Thymus (tissue), 11 donors: ENCODE results near the gene UBQLN1. TPM values are rescaled to one million over a fixed set of nuclear protein-coding genes. Genes with fewer than 3 reads are reported as not detected.

Experiments
- DNase-seq, 9 donors: peaks; one replicate each; pipeline ENCODE4 v3.0.0-alpha.2; 2013; ENCODE audit warnings: low spot score in 9 of 9, low read depth in 6 of 9, missing footprints in 1 of 9
- H3K27ac ChIP-seq, 2 donors: one replicate each; pipeline ENCODE4 v1.5.1; 2013; ENCODE audit warnings: control low read depth in 1 of 2, low read depth in 1 of 2, low read length in 1 of 2, mild to moderate bottlenecking in 1 of 2, moderate library complexity in 1 of 2
- H3K27me3 ChIP-seq, 2 donors: one replicate each; pipeline ENCODE4 v1.5.1; 2013; ENCODE audit warnings: low read length in 1 of 2; ENCODE audit not compliant: control insufficient read depth in 2 of 2, insufficient read depth in 1 of 2
- H3K36me3 ChIP-seq, 2 donors: one replicate each; pipeline ENCODE4 v1.5.1; 2013; ENCODE audit warnings: low read length in 1 of 2, mild to moderate bottlenecking in 1 of 2, moderate library complexity in 1 of 2; ENCODE audit not compliant: control insufficient read depth in 2 of 2, insufficient read depth in 2 of 2
- H3K4me1 ChIP-seq, 2 donors: one replicate each; pipeline ENCODE4 v1.5.1; 2013; ENCODE audit warnings: low read length in 2 of 2; ENCODE audit not compliant: control insufficient read depth in 2 of 2, insufficient read depth in 2 of 2
- H3K4me3 ChIP-seq, 2 donors: one replicate each; pipeline ENCODE4 v1.5.1; 2013; ENCODE audit warnings: low read length in 2 of 2, control low read depth in 1 of 2, mild to moderate bottlenecking in 1 of 2
- H3K9me3 ChIP-seq, 2 donors: one replicate each; pipeline ENCODE4 v1.5.1; 2013; ENCODE audit warnings: low read length in 1 of 2, mild to moderate bottlenecking in 1 of 2; ENCODE audit not compliant: control insufficient read depth in 2 of 2, insufficient read depth in 1 of 2
- WGBS: extraction: QIAGEN DNeasy Blood & Tissue Kit; methylation state at CpG from one replicate; pipeline ENCODE4 v1.1.7; 2013; 5-methylcytosine and 5-hydroxymethylcytosine counted together
- polyA plus RNA-seq: library from polyadenylated mRNA; stranded (reverse); fragments of 200-250 nt; gene quantifications from one replicate; pipeline ENCODE4 v1.2.3, GENCODE V29; 2013
- total RNA-seq: library from RNA; stranded (reverse); fragments of 120-200 nt; gene quantifications from one replicate; pipeline ENCODE4 v1.2.4, GENCODE V29; 2013
- donor health status: healthy.

UBQLN1 gene
- total and polyA plus RNA-seq, 2 donors, result 52.0 to 80.6 TPM

GRCh38 chr9:83701769-83702168, 6.0 kb downstream of the UBQLN1 start:
- Histone ChIP-seq H3K36me3 (peaks cover 0 to 3% of the 10 kb centered on the region in 2 donors), H3K27ac (no peak overlapping the region), H3K4me1 (peaks cover 3 to 8% of the 10 kb centered on the region in 2 donors), H3K9me3 (no peaks in the 10 kb centered on the region), H3K4me3 (no peak overlapping the region), H3K27me3 (no peaks in the 10 kb centered on the region)
- no peak for DNase-seq
- 93% methylated on average over 6 of the region's 6 CpGs for WGBS

DNA sequence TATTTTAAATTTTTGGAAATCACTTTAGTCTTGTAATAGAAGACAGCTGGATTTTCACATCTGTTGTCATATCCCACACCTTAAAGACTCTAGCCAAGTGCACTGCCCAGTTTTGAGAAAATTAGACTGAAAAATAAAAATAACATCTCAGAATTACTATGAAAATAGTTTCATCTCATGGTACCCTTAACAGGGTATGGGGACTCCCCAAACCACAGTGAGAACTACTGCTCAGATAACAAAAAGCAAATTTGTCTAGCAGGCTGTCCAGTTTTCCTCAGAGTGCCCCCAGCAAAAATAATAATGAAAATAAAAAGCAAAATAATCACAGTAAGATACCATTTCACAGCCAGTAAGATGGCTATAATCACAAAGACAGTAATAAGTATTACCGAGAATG, 6.5 kb downstream of the UBQLN1 start:
- WGBS, result 97% methylated on average over 1 of the region's 1 CpG
- Histone ChIP-seq H3K4me1 (peaks cover 3 to 8% of the 10 kb centered on the region in 2 donors), H3K9me3 (no peaks in the 10 kb centered on the region), H3K27ac (no peak overlapping the region), H3K36me3 (peaks cover 0 to 3% of the 10 kb centered on the region in 2 donors), H3K27me3 (no peaks in the 10 kb centered on the region), H3K4me3 (no peak overlapping the region)
- no peak for DNase-seq

DNA sequence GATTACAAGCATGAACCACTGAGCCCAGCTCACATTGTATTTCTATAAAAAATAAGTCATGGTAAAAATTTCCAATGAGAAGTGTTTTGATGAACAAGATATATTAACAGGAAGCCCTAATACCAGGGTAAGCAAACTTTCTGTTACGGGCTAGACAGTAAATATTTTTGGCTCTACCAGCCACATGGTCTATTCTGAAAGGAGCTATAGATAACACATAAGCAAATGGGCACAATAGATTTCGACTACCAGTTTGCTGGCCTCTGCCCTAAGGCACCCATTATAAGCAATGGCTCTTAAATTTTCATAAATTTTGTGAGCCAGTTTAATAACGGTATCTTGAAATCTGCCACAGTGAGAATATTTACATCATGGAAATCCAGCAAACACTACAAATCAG, 8.1 kb downstream of the UBQLN1 start:
- Histone ChIP-seq H3K9me3 (no peaks in the 10 kb centered on the region), H3K27ac (no peak overlapping the region), H3K36me3 (peaks cover 0 to 3% of the 10 kb centered on the region in 2 donors), H3K27me3 (no peaks in the 10 kb centered on the region), H3K4me3 (no peak overlapping the region), H3K4me1 (peaks cover 0 to 4% of the 10 kb centered on the region in 2 donors)
- no peak for DNase-seq
- WGBS, result 98% methylated on average over 3 of the region's 3 CpGs

- Histone ChIP-seq H3K4me1 (peaks cover 0 to 4% of the 10 kb centered on the region in 2 donors), H3K27me3 (no peaks in the 10 kb centered on the region), H3K36me3 (peaks cover 0 to 3% of the 10 kb centered on the region in 2 donors), H3K27ac (no peak overlapping the region), H3K9me3 (no peaks in the 10 kb centered on the region), H3K4me3 (no peak overlapping the region)
- 91% methylated on average over 4 of the region's 4 CpGs for WGBS
- DNase-seq, result no peak
These were observed 8.7 kb downstream of the UBQLN1 start for GRCh38 chr9:83698976-83699585.

- 91% methylated on average over 3 of the region's 3 CpGs for WGBS
- no peak overlapping the region for H3K4me3 ChIP-seq
- H3K36me3 ChIP-seq, result no peaks in the 10 kb centered on the region
- no peaks in the 10 kb centered on the region for H3K27me3 ChIP-seq
- H3K9me3 ChIP-seq, result no peaks in the 10 kb centered on the region
- H3K27ac ChIP-seq, result no peak overlapping the region
- no peaks in the 10 kb centered on the region for H3K4me1 ChIP-seq
- DNase-seq, result no peak
These were observed 16.3 kb downstream of the UBQLN1 start for GRCh38 chr9:83691492-83691891.

DNA sequence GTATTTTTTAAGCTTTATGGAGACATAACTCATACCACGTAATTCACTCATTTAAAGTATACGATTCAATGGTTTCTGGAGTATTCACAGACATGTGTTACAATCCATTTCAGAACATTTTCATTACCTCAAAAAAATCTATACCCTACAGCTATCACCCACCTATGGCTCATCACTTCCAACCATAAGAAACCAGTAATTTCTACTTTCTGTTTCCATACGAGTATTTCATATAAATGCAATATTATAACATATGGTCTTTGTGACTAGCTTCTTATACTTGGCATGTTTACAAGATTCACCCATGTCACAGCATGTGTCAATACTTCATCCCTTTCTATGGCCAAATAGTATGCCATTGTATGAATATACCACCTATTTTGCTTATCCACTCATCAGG, 18.8 kb downstream of the UBQLN1 start:
- H3K36me3 ChIP-seq, result no peaks in the 10 kb centered on the region
- H3K27ac ChIP-seq, result no peak overlapping the region
- H3K27me3 ChIP-seq, result no peaks in the 10 kb centered on the region
- no peaks in the 10 kb centered on the region for H3K9me3 ChIP-seq
- H3K4me3 ChIP-seq, result no peak overlapping the region
- 96% methylated on average over 3 of the region's 3 CpGs for WGBS
- H3K4me1 ChIP-seq, result no peaks in the 10 kb centered on the region
- DNase-seq, result no peak

DNA sequence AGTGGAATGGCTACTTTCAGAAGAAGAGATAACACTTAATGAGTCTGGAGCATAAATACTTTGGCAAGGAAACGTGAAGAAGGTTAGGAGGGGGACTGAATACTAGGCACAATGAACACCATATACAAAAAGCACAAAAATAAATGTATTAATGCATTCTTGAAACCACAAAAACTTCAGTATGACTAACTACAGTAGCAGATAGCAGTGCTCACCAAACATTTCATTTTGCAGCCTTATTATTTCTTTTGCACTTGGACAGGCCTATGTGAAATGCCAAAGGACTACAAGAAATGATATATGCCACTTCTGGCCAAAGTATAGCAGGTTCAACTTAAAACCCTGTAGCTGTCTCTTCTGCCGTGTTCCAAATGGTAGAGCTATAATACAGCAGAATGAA, 26.3 kb downstream of the UBQLN1 start:
- DNase-seq, result no peak
- no peaks in the 10 kb centered on the region for H3K4me1 ChIP-seq
- H3K36me3 ChIP-seq, result peaks cover 30 to 37% of the 10 kb centered on the region in 2 donors
- WGBS, result 99% methylated on average over 2 of the region's 2 CpGs
- no peaks in the 10 kb centered on the region for H3K27me3 ChIP-seq
- no peak overlapping the region for H3K27ac ChIP-seq
- no peaks in the 10 kb centered on the region for H3K9me3 ChIP-seq
- H3K4me3 ChIP-seq, result no peak overlapping the region

DNA sequence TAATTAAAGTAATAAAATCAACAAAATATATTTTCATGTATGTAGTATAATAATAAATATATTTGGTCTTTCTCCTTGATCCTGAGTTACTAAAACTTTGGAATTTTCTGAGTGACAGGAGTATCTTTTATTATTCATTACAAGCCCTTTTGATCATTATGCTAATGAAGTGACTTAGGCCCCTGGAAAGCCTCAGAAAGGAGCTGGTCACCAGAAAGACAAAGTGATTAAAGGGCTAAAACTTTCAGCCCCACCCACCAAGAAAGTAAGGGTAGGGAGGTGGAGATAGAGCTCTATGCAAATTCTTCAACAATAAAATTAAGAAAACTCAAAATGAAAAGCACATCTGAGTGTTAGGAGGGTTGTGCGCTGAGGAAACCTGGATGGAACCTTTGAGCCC, 27.5 kb downstream of the UBQLN1 start:
- Histone ChIP-seq H3K27me3 (no peaks in the 10 kb centered on the region), H3K9me3 (no peaks in the 10 kb centered on the region), H3K4me1 (no peaks in the 10 kb centered on the region), H3K4me3 (no peak overlapping the region), H3K27ac (no peak overlapping the region), H3K36me3 (peaks cover 30 to 37% of the 10 kb centered on the region in 2 donors)
- no peak for DNase-seq
- 100% methylated on average over 1 of the region's 1 CpG for WGBS

- WGBS, result over 99% methylated on average over 3 of the region's 3 CpGs
- H3K27me3 ChIP-seq, result no peaks in the 10 kb centered on the region
- H3K4me3 ChIP-seq, result no peak overlapping the region
- H3K9me3 ChIP-seq, result no peaks in the 10 kb centered on the region
- no peaks in the 10 kb centered on the region for H3K4me1 ChIP-seq
- no peak overlapping the region for H3K27ac ChIP-seq
- no peak for DNase-seq
- H3K36me3 ChIP-seq, result peaks cover 40 to 59% of the 10 kb centered on the region in 2 donors
These were observed 30.2 kb downstream of the UBQLN1 start for GRCh38 chr9:83677596-83677995.
